Heart left ventricle (tissue), 16 donors: ENCODE measurements around the gene ABLIM2. TPM values are rescaled to one million over a fixed set of nuclear protein-coding genes. Genes with fewer than 3 reads are reported as not detected.

Experiments used
- ATAC-seq, 4 donors: fragments of 200-7000 bp; cut with Tn5 transposase; one replicate each; pipeline ENCODE4 v1.9.1; 2020 to 2022; ENCODE audit warnings: moderate library complexity in 4 of 4, mild to moderate bottlenecking in 3 of 4, moderate number of reproducible peaks in 1 of 4
- DNase-seq, 5 donors: peaks; one replicate each; pipeline ENCODE4 v3.0.0-alpha.2; 2020
- H3K27ac ChIP-seq, 12 donors: fragments of 200-600 bp; sonication (generic) in 4 of 12; one replicate each; pipeline versions ENCODE4 v1.5.0 to v1.8.0; 2016 to 2022; ENCODE audit warnings: mild to moderate bottlenecking in 2 of 12
- H3K27me3 ChIP-seq, 9 donors: fragments of 200-600 bp; sonication (generic) in 2 of 9; one replicate each; pipeline versions ENCODE4 v1.5.1 to v1.8.0; 2016 to 2022; ENCODE audit warnings: mild to moderate bottlenecking in 3 of 9
- H3K36me3 ChIP-seq, 9 donors: fragments of 200-600 bp; sonication (generic) in 2 of 9; one replicate each; pipeline versions ENCODE4 v1.5.0 to v1.8.0; 2018 to 2022; ENCODE audit warnings: mild to moderate bottlenecking in 2 of 9
- H3K4me1 ChIP-seq, 12 donors: fragments of 200-600 bp; sonication (generic) in 4 of 12; one replicate each; pipeline versions ENCODE4 v1.5.0 to v1.8.0; 2016 to 2022; ENCODE audit warnings: mild to moderate bottlenecking in 3 of 12
- H3K4me3 ChIP-seq, 12 donors: fragments of 200-600 bp; sonication (generic) in 4 of 12; one replicate each; pipeline versions ENCODE4 v1.5.0 to v1.8.0; 2017 to 2022; ENCODE audit warnings: mild to moderate bottlenecking in 9 of 12, moderate library complexity in 4 of 12
- H3K9me3 ChIP-seq, 12 donors: fragments of 200-600 bp; sonication (generic) in 4 of 12; one replicate each; pipeline versions ENCODE4 v1.5.0 to v1.8.0; 2016 to 2022; ENCODE audit warnings: mild to moderate bottlenecking in 1 of 12
- POLR2A ChIP-seq, 2 donors: fragments of 450-650 bp; IDR thresholded peaks; one replicate each; pipeline ENCODE4 v1.6.1; 2017; ENCODE audit warnings: antibody characterized with exemption in 2 of 2, mild to moderate bottlenecking in 2 of 2, moderate library complexity in 2 of 2
- WGBS, 4 donors: extraction: QIAGEN DNeasy Blood & Tissue Kit in 2 of 4; methylation state at CpG; one replicate each; pipeline versions ENCODE4 v1.1.5 to v1.1.7; 2013 to 2018; 5-methylcytosine and 5-hydroxymethylcytosine counted together
- intact Hi-C, 10 donors: fragments of 100-400 bp; cut with DNase I; formaldehyde crosslinking; loops; one replicate each; pipeline versions ENCODE4 v1.11.1 to v1.14.2; 2022
- polyA plus RNA-seq, 2 donors: library from polyadenylated mRNA; stranded (reverse); fragments of 200-250 nt; gene quantifications; one replicate each; pipeline ENCODE4 v1.2.3, GENCODE V29; 2013
- total RNA-seq, 9 donors: library from RNA; depleted of rRNA in 2 of 9; stranded (reverse); fragments of >200 nt in 2 of 9; fragmentation: NEBNext Ultra II Directional in 3 of 9; extraction: Animal tissue kit (Norgen Biotek cat#: 25700) in 3 of 9; gene quantifications; one replicate each; pipeline versions ENCODE4 v1.1.0 to v1.2.4, GENCODE V29; 2016 to 2023
- TF ChIP-seq, protein P1 (sequence below), 12 donors: fragments of 200-600 bp; sonication (generic) in 4 of 12; IDR thresholded peaks; one replicate each; pipeline versions ENCODE4 v1.5.0 to v1.8.0; 2018 to 2022; ENCODE audit warnings: antibody characterized with exemption in 12 of 12, mild to moderate bottlenecking in 5 of 12
- donor health status: ischemic (EF 13 %, LVEDD 7.1; RV severe dilation, severe dysfunction).
- donor health status: healthy with polysubstance abuse.
- donor health status: DM: no; HTN: yes; CAD: no.
- donor health status: DM: no; HTN: no; CAD: no.
- donor health status: ischemic (EF 25% LVEDD 6.9; RV normal size, moderate dysfunction).
- donor health status: ischemic (EF 25% LVEDD 5.7; RV mildly dilated, moderate dysfunction).
- donor health status: healthy.
- donor health status: DM: yes; HTN: yes; CAD: no.
- donor health status: ischemic (EF 35%, LVEDD 5.7; RV mildly dilated, moderate dysfunction).
- donor health status: nonischemic (EF 11% LVEDD 7.7; RV severe dilation, severe dysfunction).
- donor health status: DM: yes; HTN: yes; CAD: no.
- donor health status: PGD.
- donor health status: ischemic (EF 29% LVEDD 5.4; RV normal size, mild dysfunction).
- donor health status: nonischemic (EF 23%, LVEDD 6.1; RV moderate dilation, normal function).

The ABLIM2 gene
- total and polyA plus RNA-seq, 11 donors = 11.1 to 27.9 (median 18.4) TPM

DNA sequence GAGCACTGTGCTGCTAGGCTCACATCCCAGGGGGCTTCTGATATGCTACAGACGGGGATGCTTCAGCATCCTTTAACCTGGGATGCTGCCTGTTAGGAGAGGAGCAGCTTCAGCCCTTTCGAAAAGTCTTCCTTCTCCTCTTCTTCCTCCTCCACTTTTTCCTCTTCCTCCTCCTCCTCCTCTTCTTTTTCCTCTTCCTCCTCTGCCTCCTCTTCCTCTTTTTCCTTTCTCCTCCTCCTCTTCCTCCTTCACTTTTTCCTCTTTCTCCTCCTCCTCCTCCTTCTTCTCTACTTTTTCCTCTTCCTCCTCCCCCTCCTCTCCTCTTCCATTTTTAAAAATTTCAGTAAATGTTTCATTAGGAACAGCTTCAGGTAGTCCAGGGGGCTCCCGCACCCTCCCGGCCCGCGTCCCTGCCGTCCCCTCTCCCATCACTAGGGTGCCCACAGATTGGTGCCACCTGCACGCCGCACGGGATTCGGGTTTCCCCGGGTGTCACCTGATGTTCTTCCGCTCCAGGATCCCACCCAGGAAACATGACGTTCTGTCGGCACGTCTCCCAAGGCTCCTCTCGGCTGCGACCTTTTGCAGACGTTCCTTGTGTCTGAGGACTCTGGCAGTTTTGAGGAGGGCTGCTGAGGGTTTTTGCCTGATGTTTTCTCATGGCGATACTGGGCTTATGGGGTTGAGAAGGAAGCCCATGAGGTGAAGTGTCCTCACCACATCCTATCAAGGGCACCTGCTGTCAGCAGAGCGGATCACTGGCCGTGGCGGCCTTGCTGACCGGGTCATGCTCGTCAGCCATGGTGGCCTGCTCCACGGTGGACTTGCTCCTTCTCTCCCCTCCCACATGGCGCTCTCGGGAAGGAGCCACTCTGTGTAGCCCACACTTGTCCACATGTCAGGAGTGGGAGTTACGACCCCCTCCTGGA is 135.6 kb downstream of the ABLIM2 start:
- H3K36me3 ChIP-seq = no peaks in the 10 kb centered on the region
- H3K4me3 ChIP-seq = no peak overlapping the region
- no peaks in the 10 kb centered on the region for H3K4me1 ChIP-seq
- no peak for DNase-seq
- 85 to 91% (median 88%) methylated on average over 29 of the region's 29 CpGs for WGBS, 4 donors
- ATAC-seq = no peak
- intact Hi-C loops = no loop called here
- H3K27me3 ChIP-seq = no peaks in the 10 kb centered on the region
- no peak overlapping the region for H3K27ac ChIP-seq
- no peaks in the 10 kb centered on the region for H3K9me3 ChIP-seq
- no peak for TF ChIP-seq POLR2A (IDR thresholded peaks at IDR 0.05)
- TF ChIP-seq, protein P1, sequence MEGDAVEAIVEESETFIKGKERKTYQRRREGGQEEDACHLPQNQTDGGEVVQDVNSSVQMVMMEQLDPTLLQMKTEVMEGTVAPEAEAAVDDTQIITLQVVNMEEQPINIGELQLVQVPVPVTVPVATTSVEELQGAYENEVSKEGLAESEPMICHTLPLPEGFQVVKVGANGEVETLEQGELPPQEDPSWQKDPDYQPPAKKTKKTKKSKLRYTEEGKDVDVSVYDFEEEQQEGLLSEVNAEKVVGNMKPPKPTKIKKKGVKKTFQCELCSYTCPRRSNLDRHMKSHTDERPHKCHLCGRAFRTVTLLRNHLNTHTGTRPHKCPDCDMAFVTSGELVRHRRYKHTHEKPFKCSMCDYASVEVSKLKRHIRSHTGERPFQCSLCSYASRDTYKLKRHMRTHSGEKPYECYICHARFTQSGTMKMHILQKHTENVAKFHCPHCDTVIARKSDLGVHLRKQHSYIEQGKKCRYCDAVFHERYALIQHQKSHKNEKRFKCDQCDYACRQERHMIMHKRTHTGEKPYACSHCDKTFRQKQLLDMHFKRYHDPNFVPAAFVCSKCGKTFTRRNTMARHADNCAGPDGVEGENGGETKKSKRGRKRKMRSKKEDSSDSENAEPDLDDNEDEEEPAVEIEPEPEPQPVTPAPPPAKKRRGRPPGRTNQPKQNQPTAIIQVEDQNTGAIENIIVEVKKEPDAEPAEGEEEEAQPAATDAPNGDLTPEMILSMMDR (IDR thresholded peaks at IDR 0.05) = no peak

DNA sequence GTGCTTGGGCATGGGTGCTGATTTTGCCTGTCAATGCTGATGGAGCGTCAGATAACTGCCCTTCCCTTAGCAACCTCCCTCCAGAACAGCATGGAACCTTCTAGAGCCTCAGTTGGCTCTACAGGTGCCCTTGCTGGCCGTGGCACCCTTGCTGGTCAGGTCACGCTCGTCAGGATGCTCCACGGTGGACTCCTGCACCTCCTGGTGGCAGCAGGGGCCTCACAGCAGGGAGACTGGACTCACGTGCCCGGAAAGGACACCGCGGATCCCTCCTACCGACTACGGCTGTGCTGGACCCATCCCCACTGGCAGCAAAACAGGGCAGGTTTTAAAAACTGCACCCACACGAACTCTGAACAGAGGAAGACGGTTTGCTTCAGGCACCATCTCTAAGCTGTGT is 136.8 kb downstream of the ABLIM2 start:
- Histone ChIP-seq H3K27ac (no peak overlapping the region), H3K36me3 (no peaks in the 10 kb centered on the region), H3K9me3 (no peaks in the 10 kb centered on the region), H3K4me1 (no peaks in the 10 kb centered on the region), H3K4me3 (no peak overlapping the region), H3K27me3 (no peaks in the 10 kb centered on the region)
- no peak for DNase-seq
- 70 to 88% (median 76%) methylated on average over 3 to 13 of the region's 13 CpGs for WGBS, 4 donors
- ATAC-seq = no peak
- no peak for TF ChIP-seq POLR2A (IDR thresholded peaks at IDR 0.05)
- TF ChIP-seq, protein P1 (IDR thresholded peaks at IDR 0.05) = no peak
- intact Hi-C loops = no loop called here

DNA sequence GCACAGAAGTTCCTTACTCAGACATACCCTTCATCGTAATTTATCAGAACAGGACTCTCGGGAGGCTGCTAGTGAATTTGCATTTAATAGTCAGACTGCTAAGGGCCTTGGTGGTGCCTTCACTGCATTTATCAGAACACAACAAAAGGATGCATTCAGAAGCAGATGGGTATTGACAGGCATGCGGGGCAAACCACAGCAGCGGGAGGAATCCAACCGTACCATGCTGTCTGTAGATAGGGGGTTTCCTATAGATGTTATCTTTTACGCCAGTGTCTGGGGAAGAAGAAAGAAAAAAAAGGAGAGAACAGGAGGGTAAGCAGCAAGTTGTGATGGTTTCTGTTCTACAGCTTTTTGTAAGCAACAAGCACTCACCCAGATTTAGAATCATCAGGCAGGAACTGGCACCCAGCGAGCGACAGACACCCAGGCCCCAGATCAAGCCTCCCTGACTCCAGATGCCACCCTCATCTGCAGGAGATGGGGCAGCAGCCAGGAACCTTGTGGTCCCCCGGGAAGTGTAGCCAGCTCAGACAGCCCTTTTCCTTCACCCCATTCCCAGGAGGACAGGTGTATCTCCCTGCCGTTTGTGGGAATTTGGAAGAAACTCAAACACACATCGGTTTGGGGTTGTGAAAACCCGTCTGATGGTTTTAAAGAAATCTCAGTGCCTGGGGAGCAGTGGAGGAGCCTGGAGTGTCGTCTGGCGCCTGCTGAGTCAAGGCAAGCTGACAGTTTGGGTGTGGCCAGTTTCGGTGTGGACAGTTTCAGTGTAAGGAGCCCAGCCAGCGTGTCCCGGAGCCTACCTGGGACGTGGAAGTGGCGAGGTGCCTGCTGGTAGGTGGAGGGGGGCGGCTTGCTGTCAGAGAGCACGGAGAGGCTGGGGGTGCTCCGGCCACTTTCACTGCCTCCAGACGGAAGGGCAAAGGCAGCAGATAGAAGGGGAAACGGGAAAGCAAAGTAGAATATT is 138.9 kb downstream of the ABLIM2 start:
- Histone ChIP-seq H3K9me3 (no peaks in the 10 kb centered on the region), H3K27ac (no peak overlapping the region), H3K4me3 (no peak overlapping the region), H3K36me3 (no peaks in the 10 kb centered on the region), H3K4me1 (no peaks in the 10 kb centered on the region), H3K27me3 (no peaks in the 10 kb centered on the region)
- intact Hi-C loops = no loop called here
- TF ChIP-seq POLR2A (IDR thresholded peaks at IDR 0.05) = no peak
- TF ChIP-seq, protein P1 (IDR thresholded peaks at IDR 0.05) = no peak
- DNase-seq (no peak), ATAC-seq (no peak)
- WGBS, 4 donors = 76 to 85% (median 80%) methylated on average over 24 of the region's 24 CpGs

DNA sequence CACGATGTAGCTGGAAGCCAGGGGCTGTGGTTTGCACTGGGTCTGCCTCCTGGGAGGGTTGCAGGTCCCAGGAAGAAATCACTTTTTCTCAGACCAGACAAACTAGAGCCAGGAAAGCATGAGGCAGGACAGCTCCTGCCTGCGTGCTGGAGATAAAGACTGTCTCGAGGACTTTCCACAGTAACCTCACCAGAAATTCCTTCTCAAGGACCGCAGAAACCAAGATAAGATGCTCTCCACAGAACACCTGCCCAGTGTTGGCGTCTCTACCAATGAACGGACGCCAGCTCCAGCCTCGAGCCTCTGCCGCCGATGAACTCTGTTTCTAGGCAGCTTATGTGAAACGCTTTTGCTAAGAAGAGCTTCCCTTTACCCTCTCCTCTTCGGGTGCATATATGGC is 142.1 kb downstream of the ABLIM2 start:
- no peaks in the 10 kb centered on the region for H3K36me3 ChIP-seq
- no peaks in the 10 kb centered on the region for H3K4me1 ChIP-seq
- H3K27me3 ChIP-seq = no peaks in the 10 kb centered on the region
- intact Hi-C loops = no loop called here
- no peaks in the 10 kb centered on the region for H3K9me3 ChIP-seq
- ATAC-seq (no peak), DNase-seq (no peak)
- no peak overlapping the region for H3K4me3 ChIP-seq
- WGBS, 4 donors = 72 to 84% (median 79%) methylated on average over 12 of the region's 12 CpGs
- TF ChIP-seq, protein P1 (IDR thresholded peaks at IDR 0.05) = no peak
- TF ChIP-seq POLR2A (IDR thresholded peaks at IDR 0.05) = no peak
- H3K27ac ChIP-seq = no peak overlapping the region
